Activated naive CD4-positive, alpha-beta T cell treated with anti-CD3 and anti-CD28 coated beads, Interleukin-2, amount 50 U/mL, for 72 hours (primary cell): ENCODE data around the gene AFF3. TPM values are rescaled to one million over a fixed set of nuclear protein-coding genes. Genes with fewer than 3 reads are reported as not detected.

Source experiments
- ATAC-seq, 2 donors: fragments of 150-1000 bp; cut with Tn5 transposase; 2 replicates each; pipeline ENCODE4 v1.10.0; 2021; ENCODE audit warnings: mild to moderate bottlenecking in 2 of 2, moderate library complexity in 2 of 2
- DNase-seq, 2 donors: peaks; one replicate each; pipeline ENCODE4 v3.0.0; 2021 to 2022; ENCODE audit warnings: low spot score in 2 of 2
- H3K27ac Mint-ChIP-seq, 2 donors: one replicate each; pipeline ENCODE4 v1.8.0; 2022; ENCODE audit warnings: mild to moderate bottlenecking in 2 of 2, mixed read lengths in 2 of 2
- H3K36me3 Mint-ChIP-seq, 2 donors: one replicate each; pipeline ENCODE4 v1.8.0; 2022; ENCODE audit warnings: mixed read lengths in 2 of 2
- H3K9me3 Mint-ChIP-seq, 2 donors: one replicate each; pipeline ENCODE4 v1.8.0; 2022; ENCODE audit warnings: mixed read lengths in 2 of 2
- total RNA-seq, 2 donors: library from RNA; stranded (reverse); gene quantifications; one replicate each; pipeline ENCODE4 v1.2.3, GENCODE V29; 2022

The AFF3 gene
- total RNA-seq, 2 donors from 2014 or later = 1.5 to 5.2 TPM

DNA sequence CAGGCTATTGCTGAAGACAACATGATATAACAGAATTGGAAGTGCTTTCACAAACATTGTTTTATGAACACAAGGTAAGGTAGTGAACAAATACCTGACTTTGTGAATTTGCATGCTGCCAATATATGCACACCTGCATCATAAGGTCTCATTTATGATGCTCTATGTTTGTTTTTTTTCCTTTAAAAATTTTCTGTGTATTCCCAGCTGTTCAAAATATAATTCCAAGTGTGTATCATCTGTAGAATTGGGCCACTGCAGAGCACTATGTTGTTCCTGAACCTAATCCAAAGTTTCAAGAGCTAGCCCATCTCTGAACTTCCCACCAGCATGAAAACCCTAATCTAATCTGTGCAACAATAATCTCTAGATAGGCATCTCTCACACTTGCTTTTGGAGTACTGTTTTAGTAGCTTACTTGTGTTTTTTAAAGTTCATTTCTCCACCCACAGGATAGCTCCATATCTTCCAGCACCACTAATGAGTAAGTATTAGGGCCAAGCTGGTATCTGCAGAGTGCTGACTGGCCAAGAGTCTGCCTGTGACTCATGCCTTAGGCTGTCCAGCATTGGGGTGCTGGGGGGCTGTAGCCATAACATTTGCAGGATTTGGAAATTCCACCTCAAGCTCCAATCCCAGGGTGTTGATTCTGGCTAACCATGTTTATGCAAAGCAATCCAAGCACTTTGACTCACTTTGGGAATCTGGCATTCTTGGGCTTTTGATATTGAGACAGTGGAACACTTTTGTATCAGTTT lies 444.4 kb downstream of the AFF3 start:
- H3K27ac Mint-ChIP-seq = no peak overlapping the region
- ATAC-seq (no peak), DNase-seq (no peak)
- H3K36me3 Mint-ChIP-seq = no peaks in the 10 kb centered on the region
- no peaks in the 10 kb centered on the region for H3K9me3 Mint-ChIP-seq

DNA sequence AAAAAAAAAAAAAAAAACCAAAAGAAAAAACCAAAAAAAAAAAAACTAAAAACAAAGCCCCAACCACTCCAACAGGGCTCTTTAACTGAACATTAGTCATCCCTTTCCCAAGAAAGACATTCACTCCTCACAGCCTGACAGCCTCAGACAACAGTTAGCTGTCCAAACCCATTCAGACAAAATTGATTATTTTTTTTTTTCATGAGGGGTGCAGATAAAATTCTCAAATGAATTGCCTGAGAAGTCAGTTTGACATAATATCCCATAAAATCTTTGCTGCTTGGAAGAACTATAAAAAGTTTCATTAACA lies 446.5 kb downstream of the AFF3 start:
- no peak overlapping the region for H3K27ac Mint-ChIP-seq
- H3K36me3 Mint-ChIP-seq = no peaks in the 10 kb centered on the region
- H3K9me3 Mint-ChIP-seq = no peaks in the 10 kb centered on the region
- ATAC-seq (no peak), DNase-seq (no peak)

DNA sequence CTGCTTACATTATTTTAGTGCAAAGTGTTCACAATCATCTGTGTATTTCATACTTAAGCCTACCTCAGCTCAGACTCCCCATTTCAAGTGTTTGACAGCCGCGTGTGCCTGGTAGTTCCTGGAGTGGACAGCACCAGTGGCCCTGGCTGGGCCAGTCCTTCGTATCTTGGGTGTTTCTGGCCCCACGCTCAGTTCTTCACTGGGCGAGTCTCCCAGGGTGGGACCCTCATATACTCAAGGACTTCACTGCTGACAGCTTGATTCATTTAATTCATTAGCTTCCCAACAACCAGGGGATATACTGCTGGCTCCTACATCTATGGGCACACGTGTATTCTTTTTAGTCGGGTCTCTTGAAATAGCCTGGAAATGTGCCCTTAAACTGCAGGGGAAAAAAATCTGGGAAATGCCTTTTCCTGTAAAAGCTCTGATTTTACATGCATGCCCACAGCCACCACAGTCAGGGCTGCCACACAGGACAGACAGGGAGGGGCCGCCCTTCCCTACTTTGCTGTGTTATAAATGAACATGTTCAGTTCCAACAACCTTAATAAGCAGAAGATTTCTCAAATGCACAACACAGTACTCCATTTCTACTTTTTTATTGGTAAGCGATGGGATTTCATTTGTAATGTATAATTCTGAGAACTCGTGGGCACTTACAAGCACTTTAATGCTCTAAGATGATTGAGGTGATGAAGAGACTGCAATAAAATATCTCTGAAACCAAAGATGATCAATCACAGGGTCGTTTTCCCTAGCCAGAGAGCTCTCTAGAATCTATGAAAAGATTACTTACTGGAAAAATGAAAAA lies 447.1 kb downstream of the AFF3 start:
- Mint-ChIP-seq H3K27ac (no peak overlapping the region), H3K9me3 (no peaks in the 10 kb centered on the region), H3K36me3 (no peaks in the 10 kb centered on the region)
- ATAC-seq (no peak), DNase-seq (no peak)

DNA sequence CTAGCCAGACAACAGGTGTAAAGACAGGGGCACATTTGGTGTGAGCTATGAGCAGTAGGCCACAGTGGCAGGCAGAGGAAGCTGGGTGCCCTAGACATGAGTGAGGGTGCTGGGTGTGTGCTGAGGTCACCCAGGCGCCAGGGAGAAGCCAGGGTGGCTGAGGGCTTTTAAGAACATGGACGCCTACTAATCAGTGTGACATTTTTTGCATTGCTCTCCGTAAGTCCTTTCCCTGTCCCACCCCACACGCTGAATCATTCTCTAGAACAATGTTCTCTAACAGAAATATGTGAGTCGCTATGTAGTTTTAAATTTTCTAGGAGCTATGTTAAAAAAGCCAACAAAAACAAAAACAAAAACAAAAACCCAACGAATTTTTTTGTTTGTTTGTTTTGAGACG lies 448.1 kb downstream of the AFF3 start:
- ATAC-seq = no peak
- no peak for DNase-seq
- Mint-ChIP-seq H3K9me3 (no peaks in the 10 kb centered on the region), H3K27ac (no peak overlapping the region), H3K36me3 (no peaks in the 10 kb centered on the region)

DNA sequence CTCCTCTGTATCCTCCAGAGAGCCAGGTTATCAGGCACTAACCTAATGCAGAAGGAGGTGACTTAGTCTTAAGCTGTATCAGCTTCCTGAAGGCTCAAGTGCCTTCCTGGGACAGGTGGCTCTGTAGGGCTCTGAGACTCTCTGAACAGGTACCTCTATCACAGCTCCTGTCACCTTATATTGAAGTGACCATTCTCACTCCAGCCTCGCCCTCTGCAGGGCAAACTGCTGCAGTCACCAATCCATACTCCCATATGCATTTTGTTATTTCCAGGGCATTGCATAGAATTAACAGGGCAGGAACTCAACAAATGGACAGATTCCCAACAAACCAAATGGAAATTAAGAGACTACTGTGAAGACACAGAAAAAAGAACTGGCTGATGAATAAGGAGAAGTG lies 449.6 kb downstream of the AFF3 start:
- no peak for ATAC-seq
- no peak for DNase-seq
- Mint-ChIP-seq H3K9me3 (no peaks in the 10 kb centered on the region), H3K27ac (peak overlapping the region in 1 of 2 donors; percentile 12), H3K36me3 (no peaks in the 10 kb centered on the region)

DNA sequence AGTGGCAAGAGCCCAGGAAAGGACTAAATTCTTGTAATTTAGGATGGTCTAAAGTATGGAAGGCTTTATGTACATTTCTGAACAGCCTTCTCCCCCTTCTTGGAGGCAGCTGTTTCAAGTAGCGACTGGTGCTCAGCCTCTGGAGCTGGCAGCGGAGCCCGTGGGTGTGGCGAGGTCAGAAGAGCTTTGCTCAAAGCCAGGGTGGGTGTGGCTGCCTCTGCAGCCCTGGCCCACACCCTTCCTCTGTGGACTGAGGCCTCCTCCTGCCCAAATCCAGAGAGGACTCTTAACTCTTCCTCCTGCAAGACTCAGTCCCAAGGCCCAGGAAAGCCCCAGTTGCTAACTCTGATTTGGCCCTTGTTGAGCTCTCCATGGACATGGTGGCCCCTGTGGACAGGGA lies 450.5 kb downstream of the AFF3 start:
- Mint-ChIP-seq H3K36me3 (no peaks in the 10 kb centered on the region), H3K27ac (no peak overlapping the region), H3K9me3 (no peaks in the 10 kb centered on the region)
- DNase-seq = no peak
- no peak for ATAC-seq

DNA sequence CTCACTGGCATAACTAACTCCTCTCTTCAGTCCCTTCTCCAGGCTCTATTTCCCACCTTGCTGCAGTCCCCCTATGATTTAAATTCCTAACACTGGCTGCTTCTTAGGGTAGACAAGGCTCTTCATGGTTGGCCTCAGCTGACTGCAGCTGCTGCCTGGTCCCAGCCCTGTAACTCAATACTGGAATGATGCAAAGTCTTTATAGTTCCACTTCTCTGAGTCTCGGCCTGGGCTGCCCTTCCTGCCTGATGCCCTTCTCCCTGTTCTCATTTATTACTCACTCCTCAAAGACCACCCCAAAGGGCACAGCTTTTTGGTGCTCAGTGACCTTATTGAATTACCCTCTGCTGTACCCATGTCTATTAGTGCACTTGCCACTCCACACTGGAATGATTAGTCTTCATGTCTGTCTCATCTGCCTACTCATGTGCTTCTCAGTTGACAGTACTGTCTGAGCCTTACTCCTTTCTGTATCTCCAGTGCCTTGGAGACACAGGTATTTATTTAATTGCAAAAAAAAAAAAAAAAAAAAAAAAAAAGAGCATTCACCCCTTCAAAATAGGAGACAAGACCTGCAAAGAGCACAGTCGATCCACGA lies 453.1 kb downstream of the AFF3 start:
- ATAC-seq (no peak), DNase-seq (no peak)
- Mint-ChIP-seq H3K9me3 (no peaks in the 10 kb centered on the region), H3K27ac (peak overlapping the region in 1 of 2 donors; percentile 10), H3K36me3 (no peaks in the 10 kb centered on the region)

DNA sequence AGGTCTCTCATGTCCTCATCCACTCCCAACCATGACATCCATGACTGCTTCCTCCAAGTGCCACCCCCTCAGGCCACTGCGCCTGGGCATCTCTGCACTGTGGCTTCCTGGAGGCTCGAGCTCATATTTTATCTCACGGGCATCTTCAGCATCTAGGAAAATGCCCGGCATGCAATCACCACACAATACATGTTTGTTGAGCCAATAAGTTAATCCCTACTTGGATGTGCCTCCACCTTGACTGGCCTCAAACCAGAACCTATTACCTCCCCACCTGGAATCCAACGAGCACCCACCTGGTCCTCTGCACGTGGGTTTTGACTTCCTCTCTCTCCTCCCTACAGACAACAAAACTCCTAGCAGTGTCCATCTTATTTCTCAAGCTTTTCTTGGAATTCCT lies 453.7 kb downstream of the AFF3 start:
- Mint-ChIP-seq H3K9me3 (no peaks in the 10 kb centered on the region), H3K27ac (peak overlapping the region in 1 of 2 donors; percentile 10), H3K36me3 (no peaks in the 10 kb centered on the region)
- DNase-seq (no peak), ATAC-seq (no peak)

DNA sequence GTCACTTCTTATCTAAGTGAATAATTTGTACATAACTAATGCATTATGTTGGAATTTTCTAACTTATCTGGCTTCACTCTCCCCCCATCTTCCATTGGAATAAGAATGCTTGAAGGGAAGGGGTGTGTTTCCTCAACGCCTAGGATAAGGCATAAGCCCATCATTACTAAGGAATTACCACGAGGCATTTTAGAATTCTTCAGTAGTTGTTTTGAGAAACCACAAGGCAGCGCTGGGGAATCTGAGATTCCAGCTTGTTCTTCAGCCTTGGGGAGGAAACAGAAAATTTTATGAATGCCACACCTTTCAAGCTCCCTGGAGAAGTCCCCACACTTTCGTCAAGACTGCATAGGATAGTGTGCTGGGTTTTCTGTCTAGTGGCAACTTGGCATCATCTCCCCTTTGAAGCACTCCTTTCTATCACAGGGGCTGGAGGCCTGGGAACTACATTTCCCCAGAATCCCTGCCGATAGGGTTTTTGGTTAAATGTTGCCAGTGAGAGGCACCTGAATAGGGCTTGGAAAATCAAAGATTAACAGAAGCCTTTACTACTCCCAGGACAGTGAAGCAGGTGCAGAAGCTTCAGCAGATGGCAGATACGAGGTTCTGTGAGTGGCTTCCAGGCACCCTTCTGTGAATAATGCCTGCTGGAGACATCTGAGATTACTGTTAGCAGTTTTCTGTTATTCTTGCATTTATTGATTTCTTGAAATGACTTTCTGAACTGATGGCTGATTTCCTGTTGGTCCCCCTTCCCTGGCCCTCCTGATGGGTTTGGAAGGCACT lies 459.9 kb downstream of the AFF3 start:
- Mint-ChIP-seq H3K36me3 (no peaks in the 10 kb centered on the region), H3K27ac (no peak overlapping the region)

DNA sequence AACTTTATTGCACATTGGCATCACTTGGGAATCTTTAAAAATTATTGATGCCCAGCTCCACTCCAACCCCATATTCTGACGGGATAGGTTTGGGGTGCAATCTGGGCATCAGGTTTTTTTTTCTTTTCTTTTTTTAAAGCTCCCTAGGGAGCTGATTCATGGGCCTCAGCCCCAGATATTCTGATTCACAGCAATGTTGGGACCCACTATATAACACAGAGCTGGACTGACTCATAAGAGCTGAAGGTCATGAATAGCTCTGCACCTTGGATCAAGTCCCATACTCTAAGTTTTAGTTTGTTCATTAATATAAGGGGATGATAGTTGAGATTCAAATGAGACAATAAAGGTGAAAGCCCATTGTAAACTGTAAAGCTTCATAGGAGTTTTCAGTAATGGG lies 461.4 kb downstream of the AFF3 start:
- Mint-ChIP-seq H3K9me3 (no peaks in the 10 kb centered on the region), H3K36me3 (no peaks in the 10 kb centered on the region), H3K27ac (no peak overlapping the region)
- ATAC-seq (no peak), DNase-seq (no peak)

More for the DNA sequence above, 459.9 kb downstream of the AFF3 start:
- ATAC-seq (no peak), DNase-seq (no peak)
- H3K9me3 Mint-ChIP-seq = no peaks in the 10 kb centered on the region

DNA sequence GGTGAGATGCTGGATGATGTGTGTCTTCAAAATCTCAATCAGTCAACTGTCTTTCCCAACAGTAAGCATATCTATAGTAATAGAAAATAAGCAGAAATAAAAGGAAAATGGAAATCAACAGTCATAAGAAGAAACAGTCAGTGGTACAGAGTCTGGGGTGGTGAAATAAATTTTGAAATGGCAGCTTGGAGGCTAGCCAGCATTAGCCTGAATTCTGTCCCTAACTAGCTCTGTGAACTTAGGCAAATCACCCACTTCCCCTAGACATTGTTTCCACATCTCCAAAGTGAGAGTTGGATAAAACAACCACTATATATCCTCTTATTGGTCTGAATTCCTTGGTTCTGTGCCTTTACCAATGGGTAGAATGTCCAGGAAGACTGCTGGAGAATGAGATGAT lies 462.9 kb downstream of the AFF3 start:
- Mint-ChIP-seq H3K27ac (no peak overlapping the region), H3K9me3 (no peaks in the 10 kb centered on the region), H3K36me3 (no peaks in the 10 kb centered on the region)
- DNase-seq = no peak
- ATAC-seq = no peak

DNA sequence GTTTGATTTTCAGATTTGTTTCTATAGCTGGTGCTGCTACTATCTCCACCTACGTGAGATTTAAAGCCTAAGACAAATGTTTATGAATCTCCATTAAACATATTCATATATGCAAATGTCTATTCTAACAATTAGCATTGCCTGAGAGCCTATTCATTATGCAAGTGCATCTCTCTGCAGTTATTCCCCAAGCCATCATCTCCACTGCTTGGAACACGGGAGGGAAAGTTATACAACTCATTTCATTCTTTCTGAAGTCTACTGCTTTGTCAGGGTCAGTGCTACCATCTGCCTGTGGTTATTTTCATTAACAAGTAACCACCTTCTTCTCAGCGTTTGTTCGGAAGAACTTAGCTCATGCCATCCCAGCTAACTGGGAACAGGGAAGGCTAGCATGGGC lies 463.8 kb downstream of the AFF3 start:
- H3K36me3 Mint-ChIP-seq = no peaks in the 10 kb centered on the region
- DNase-seq = no peak

DNA sequence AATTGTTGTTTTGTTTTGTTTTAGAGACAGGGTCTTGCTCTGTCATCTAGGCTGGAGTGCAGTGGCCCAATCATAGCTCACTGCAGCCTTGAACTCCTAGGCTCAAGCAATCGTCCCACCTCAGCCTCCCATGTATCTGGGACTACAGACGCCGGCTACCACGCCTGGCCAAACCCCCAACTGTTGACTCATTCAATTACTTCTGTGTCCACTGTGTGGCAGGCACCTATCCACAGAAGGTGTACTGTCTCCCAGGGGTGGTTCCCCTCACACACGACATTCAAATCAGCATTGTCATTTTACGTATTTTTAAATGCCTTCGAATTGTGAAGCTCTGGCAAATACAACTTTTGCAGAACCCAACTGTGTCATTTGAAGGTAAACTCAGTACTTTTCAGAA lies 464.6 kb downstream of the AFF3 start:
- no peaks in the 10 kb centered on the region for H3K9me3 Mint-ChIP-seq
- no peak overlapping the region for H3K27ac Mint-ChIP-seq
- ATAC-seq = no peak

More for the DNA sequence above, 463.8 kb downstream of the AFF3 start:
- no peaks in the 10 kb centered on the region for H3K9me3 Mint-ChIP-seq
- no peak overlapping the region for H3K27ac Mint-ChIP-seq
- ATAC-seq = no peak

DNA sequence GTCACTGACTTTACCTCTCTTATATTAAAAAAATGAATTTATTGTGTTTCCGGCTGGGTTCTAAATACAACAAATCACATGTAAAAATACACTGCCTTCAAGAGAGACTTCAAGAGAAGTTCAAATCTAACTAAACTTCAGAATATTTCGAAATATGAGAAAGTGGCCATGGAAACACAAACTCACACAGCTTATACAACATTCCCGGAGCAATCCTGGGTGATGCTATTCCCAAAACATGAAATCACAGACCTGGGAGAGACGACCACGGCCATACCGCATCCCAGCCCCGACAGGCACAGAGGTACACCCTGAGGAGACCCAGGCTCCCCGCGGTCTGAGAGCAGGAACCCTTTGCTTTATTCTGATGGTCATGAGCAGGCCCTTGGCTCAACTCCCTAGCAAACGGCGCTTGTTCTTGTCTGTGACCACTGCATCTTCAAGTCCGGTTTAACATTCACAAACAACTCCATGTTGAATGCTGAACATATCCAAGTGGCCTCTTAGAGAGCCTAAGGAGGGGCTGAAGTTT lies 467.2 kb downstream of the AFF3 start:
- no peak for ATAC-seq
- H3K9me3 Mint-ChIP-seq = no peaks in the 10 kb centered on the region
- H3K27ac Mint-ChIP-seq = no peak overlapping the region
- DNase-seq = no peak
- H3K36me3 Mint-ChIP-seq = no peaks in the 10 kb centered on the region

More for the DNA sequence above, 464.6 kb downstream of the AFF3 start:
- H3K36me3 Mint-ChIP-seq = no peaks in the 10 kb centered on the region
- no peak for DNase-seq

DNA sequence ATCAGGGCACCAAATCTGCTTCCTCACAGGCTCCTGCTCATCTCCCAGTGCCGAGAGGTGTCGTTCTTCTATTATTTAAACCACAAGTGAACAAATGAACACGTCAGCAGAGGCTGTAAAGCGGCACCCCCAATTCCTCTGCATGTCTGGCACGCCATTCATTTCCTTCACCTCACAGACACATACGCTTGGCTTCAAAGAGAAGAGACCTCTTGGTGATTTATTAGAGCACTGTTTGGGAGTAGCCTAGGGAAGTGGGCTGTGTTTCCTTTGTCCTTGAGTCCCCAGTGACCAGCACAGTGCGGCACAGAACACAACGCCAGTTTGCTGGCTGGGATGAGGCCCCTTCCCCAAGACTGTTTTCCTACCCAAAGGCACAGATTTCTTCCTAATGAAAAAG lies 468.3 kb downstream of the AFF3 start:
- H3K27ac Mint-ChIP-seq = no peak overlapping the region
- no peak for ATAC-seq
- H3K36me3 Mint-ChIP-seq = no peaks in the 10 kb centered on the region
- H3K9me3 Mint-ChIP-seq = no peaks in the 10 kb centered on the region
- DNase-seq = no peak

DNA sequence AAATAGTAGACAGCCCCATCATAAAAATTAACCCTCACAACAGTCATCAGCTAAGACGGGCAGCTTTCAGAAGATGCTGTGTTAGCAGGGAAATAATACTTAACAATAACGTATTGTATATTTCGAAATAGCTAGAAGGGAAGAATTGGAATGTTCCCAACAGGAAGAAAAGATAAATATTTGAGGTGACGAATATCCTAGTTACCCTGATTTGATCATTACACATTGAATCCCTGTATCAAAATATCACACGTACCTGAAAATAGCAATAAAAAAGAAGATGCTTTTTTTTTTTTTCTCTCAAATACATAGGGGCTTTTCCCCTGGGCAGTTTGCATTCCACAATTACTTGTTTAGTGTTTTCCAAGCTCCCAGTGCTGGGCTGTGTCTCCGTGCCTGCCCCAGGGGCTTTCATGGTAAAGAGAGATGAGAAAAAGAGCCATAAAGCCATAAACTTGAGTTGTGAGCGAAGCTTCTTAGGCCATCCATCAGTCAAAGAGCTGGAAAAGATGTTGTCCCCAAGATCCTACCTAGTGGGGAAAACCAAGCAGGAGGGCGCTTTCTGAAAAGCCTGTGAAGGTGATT lies 469.5 kb downstream of the AFF3 start:
- no peak for DNase-seq
- Mint-ChIP-seq H3K36me3 (no peaks in the 10 kb centered on the region), H3K9me3 (no peaks in the 10 kb centered on the region), H3K27ac (no peak overlapping the region)
- no peak for ATAC-seq
